IPS-NIHi7 (cell line): ENCODE results near the gene RANBP3.
"Not testable (repeated sequence)": the region's sequence is repeated elsewhere in the genome, so short reads cannot be mapped to it uniquely, and the experiment has no call there.

ENCODE experiments used
- DNase-seq: peaks from one replicate; pipeline ENCODE4 v3.0.0; 2012; ENCODE audit warnings: mixed read lengths; ENCODE audit errors: extremely low spot score

Gene RANBP3

DNA sequence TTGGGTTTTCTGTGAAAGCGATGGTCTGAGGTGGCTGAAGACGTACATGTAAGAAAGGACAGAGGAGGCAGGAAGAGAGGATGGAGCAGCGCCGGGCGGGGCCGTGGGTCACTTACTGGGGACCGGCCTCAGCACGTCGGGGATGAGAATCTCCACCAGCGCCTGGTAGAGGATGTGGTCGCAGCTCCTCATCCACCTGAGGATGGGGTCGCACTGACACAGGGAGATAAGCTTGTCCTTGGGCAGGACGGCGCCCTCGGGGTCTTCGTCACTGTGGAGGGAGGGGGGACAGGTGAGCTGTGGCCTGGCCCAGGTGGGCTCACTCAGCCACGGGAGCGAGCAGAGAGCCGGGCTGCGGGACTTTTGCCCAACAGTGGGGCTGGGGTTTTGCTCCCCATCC lies 29.0 kb upstream of the RANBP3 start:
- DNase-seq, result no peak

DNA sequence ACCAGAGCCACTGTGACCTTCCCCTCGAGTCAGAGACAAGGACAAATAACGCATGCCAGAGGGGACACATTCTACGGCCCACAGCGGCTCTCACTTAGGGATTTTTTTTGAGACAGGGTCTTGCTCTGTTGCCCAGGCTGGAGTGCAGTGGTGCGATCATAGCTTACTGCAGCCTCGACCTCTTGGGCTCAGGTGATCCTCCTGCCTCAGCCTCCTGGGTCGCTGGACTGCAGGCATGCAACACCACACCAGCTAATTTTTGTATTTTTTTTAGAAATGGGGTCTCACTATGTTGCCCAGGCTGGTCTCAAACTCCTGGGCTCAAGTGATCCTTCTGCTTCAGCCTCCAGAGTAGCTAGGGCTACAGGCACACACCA lies 28.1 kb upstream of the RANBP3 start:
- DNase-seq, result not testable (repeated sequence)

GRCh38 chr19:6005321-6006069 lies 27.6 kb upstream of the RANBP3 start:
- DNase-seq, result no peak

DNA sequence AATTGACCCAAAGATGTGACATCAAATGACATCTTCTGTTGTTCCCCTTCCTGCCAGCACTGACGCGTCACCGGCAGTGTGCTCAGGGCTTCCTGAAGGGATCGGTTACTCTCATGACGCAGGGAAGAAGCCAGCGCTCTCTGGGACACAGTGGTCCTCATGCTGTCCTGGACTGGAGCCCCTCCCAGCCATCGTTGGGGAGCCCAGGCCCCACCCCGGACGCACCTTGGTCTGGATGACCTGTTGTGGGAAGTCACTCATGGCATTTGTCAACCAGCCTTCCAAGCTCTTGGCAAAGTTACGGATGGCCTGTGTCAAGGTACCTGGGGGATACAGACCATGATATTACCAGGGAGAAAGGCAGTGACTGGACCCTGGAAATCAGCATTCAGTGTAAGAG lies 26.0 kb upstream of the RANBP3 start:
- DNase-seq, result no peak

- no peak for DNase-seq
Observed at GRCh38 chr19:6002591-6002990, 24.7 kb upstream of the RANBP3 start.

- DNase-seq, result no peak
Observed at GRCh38 chr19:6000228-6000847, 22.4 kb upstream of the RANBP3 start.

DNA sequence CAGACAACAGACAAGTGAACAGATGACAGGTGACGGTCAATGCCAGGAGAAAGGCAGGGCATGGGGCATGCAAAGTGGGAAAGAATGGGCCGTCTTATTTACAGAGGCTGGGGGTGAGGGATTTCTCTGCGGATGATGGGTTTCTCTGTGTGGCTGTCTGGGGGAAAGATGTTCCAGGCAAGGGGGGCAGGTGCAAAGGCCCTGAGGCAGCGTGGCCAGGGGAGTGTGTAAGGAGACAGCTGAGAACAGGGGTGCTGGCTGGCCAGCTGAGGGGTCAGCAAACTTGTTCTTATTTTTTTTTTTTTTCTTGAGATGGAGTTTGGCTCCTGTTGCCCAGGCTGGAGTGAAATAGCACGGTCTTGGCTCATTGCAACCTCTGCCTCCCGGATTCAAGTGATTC lies 21.8 kb upstream of the RANBP3 start:
- no peak for DNase-seq

- peak; percentile 85 for DNase-seq
Observed at GRCh38 chr19:5997371-5997770, 19.4 kb upstream of the RANBP3 start.

DNA sequence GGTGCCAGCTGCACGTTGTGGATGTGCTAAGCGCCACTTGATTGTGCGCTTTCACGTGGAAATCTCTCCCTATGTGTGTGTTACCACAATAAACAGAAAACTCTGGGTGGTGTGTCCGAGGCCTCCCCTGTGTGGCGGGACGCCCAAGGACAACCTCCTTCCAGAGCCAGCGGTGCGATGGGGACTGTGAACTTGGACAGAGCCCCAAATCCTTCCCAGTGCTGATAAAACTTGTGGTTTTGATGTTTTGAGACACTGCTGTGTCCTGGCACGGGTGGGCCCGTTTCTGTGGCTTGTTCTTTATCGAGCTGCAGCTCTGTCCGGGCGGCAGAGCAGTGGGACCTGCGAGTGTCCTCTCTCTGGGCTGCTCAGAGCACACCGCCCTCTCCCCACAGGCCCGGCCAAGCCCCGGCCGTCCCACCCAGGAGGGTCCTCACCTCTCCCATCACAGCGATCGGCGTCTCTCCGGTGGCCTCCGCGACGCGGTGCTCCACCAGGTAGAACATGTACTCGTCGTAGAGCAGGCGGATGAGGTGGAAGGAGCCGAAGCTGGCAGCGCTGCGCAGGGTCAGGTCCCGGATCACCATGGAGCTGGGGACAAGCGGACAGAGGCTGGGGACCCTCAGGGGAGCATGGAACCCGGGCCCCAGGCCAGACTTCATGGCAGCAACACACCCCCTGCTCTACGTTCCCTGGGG lies 18.8 kb upstream of the RANBP3 start:
- no peak for DNase-seq

- no peak for DNase-seq
Observed at GRCh38 chr19:5996102-5996501, 18.2 kb upstream of the RANBP3 start.

DNA sequence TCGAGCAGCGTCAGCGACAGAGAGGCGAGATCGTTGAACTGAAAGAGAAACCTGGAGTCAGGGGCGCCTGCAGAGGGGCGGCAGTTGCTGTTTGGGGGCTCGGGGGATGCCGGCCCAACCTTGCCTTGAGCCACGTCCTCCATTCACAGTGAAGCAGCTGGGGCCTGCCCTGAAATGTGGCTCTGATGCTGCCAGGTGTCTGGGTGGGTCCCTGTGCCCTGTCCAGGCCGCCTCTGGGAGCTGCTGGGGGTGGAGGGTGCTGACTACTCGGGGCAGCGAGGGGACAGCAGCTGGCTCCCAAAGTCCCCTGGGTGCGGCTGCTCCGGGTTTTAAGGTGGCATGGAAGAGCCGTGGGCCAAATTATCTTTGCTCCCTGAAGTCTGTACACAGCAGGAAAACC lies 17.7 kb upstream of the RANBP3 start:
- no peak for DNase-seq

DNA sequence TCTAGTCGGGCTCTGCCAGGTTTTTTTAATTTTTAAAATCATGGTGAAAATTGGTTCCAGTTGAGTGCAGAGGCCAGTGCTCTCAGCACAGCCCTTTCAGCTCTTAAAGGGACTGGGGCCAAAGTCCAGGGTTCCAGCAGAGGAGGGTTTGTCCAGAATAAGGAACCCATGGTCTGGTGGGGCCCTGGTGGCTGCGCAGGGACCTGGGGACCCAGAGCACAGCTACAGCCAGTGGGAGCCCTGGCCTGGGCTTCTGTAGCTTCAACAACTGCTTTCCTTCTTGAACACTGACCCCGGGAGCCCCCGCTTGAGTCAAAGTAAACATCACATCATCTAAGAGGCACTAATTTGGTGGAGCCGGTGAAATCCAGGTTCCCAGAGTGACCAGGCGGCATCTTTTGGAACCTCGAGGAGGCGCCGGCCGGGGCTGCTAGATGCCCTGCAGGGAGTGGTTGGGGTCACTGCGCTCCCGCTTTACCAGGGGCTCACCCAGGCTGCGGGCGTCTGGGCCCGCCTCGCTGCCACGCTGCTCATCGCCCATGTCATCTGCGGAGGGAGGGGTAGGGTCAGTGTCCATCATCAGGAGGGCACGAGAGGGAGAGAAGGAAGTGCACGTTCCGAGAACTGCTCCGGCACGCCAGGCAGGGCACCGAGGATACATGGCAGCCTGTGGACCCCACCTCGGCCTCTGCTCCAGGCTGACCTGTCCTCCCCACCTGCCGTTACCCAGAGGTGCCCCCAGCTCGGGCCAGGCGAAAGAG lies 16.6 kb upstream of the RANBP3 start:
- DNase-seq, result no peak

DNA sequence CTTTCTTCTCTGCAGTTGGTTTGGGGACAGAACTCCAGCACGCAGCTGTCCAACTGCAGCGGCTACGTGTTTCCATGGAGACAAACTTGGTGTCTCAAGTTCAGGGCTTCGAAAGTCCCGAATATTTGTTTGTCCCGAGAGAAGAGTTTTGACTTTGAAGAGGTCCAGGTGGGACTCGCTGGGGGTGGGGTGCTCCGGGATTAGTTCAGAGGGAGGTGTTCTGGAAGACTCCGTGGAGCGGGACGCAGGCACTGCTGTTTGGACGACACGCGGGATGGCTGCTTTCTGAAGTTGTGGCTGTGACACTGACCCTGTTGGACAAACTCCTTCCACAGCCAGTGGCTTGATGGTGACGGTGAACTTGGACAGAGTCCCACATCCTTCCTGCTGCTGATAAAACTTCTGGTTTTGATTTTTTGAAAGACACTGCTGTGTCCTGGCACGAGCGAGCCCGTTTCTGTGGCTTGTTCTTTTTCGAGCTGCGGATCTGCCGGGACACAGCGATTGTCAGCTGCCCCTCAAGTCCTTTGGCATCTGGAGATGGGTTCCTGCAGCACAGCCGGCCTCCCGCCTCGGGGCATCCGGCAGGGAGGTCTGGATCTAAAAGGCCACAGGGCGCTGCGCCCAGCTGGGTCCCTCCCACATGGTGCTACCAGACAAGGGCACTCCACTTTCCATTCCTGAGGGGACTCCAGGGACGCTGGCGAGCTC lies 15.9 kb upstream of the RANBP3 start:
- DNase-seq, result no peak

GRCh38 chr19:5993201-5993600 lies 15.3 kb upstream of the RANBP3 start:
- DNase-seq, result no peak

DNA sequence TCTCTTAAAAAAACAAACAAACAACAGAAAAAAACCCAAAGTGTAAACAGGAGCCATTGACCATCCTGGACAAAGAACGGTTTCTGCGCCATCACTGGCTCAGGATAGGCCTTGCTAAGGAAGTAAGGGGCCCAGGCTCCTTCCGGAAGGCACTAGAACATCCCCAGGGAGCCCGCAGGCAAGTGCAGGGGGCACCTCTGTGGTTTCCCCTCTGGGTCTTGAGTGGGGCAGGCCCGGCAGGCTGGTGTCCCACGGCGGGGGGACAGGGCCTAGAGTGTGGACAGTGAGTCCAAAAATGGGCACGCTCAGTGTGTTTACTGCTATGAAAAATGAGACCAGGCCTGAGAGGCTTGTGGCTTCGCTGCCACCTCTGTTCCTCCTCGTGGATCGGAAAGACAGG lies 14.8 kb upstream of the RANBP3 start:
- DNase-seq, result no peak

- no peak for DNase-seq
Observed at GRCh38 chr19:5991244-5991838, 13.4 kb upstream of the RANBP3 start.

GRCh38 chr19:5990289-5990797 lies 12.4 kb upstream of the RANBP3 start:
- DNase-seq, result no peak

DNA sequence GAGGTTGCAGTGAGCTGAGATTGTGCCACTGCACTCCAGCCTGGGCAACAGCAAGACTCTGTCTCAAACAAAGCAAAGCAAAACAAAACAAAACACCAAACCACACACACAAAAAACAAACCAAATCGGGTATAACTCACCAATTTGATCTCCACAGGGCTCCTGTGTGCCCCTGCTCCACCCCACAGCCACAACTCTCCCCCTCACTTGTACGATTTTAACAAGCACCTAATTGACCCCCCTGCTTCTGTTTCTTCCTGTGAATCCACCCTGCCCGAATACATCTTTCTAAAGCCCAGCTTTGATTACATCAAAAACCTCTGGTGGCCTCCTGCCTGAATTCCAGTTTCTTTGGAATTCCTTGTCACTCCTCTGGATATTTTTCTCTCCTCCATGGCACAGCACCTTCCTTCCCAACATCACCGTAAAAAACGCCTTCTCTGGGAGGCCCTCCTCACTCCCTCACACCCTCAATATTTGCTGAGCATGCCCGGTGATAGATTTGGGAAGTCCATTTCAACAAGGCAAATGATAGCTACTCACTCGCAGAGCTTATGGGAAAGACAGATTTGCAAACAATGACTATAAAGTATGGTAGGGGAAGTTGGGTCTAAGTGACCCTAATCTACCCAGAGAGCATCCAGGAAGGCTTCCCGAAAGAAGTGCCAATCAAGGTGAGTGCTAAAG lies 11.6 kb upstream of the RANBP3 start:
- no peak for DNase-seq

DNA sequence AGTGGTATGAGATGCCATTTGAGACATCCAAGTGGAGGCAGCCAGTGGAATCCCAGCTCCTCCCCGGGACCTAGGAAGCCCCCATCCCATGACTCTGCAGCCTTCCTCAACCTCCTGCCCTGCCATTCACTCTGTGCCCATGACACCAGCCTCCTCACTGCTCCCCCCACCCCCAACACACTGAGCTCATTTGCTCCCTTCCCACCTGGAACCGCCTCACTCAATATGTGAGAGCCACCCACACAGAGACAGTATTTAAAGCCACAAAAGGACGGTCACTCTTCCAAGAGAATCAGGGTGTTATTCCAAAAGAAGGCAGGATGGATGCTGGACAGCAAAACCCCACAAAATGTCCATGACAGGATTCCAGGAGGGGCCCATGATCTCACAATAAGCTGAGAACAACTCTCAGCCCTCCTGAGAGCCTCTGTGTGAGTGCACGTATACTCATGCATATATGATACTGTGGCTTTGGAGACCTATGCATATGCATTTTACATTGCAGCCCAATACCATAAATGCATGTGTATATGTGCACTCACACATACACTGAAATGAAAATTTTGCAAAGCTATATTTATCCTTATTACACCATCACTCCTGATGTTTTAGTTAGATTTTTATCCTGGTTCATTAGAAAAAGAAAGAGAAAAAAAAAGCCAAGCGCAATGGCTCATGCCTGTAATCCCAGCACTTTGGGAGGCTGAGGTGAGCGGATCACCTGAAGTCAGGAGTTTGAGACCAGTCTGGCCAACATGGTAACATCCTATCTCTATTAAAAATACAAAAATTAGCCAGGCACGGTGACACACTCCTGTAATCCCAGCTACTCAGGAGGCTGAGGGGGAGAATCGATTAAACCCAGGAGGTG lies 10.8 kb upstream of the RANBP3 start:
- no peak for DNase-seq
